Kidney (tissue), 14 donors: ENCODE data around the gene HCFC1. TPM values are rescaled to one million over a fixed set of nuclear protein-coding genes. Genes with fewer than 3 reads are reported as not detected.

Experiments
- DNase-seq, 5 donors: peaks; one replicate each; pipeline ENCODE4 v3.0.0-alpha.2; 2013 to 2020
- FAIRE-seq: peaks from 2 replicates; lab custom pipeline; 2012; peaks lifted over from hg19 to GRCh38; lab: Jason Lieb, UNC
- H3K27ac ChIP-seq, 2 donors: one replicate each; pipeline ENCODE4 v1.7.0; 2013; ENCODE audit warnings: low read depth in 2 of 2, low read length in 2 of 2, inconsistent platforms in 1 of 2
- H3K27me3 ChIP-seq: one replicate; pipeline ENCODE4 v1.7.1; 2013; ENCODE audit warnings: low read length, inconsistent platforms; ENCODE audit not compliant: control insufficient read depth, insufficient read depth
- H3K36me3 ChIP-seq, 3 donors: one replicate each; pipeline versions ENCODE4 v1.7.0 to v1.7.1; 2013; ENCODE audit warnings: low read length in 3 of 3, control low read depth in 1 of 3, inconsistent platforms in 1 of 3; ENCODE audit not compliant: insufficient read depth in 3 of 3, control insufficient read depth in 2 of 3
- H3K4me1 ChIP-seq, 3 donors: one replicate each; pipeline versions ENCODE4 v1.7.0 to v1.7.1; 2013; ENCODE audit warnings: low read length in 3 of 3, inconsistent platforms in 1 of 3, low read depth in 1 of 3; ENCODE audit not compliant: control insufficient read depth in 2 of 3, insufficient read depth in 2 of 3
- H3K4me3 ChIP-seq, 3 donors: one replicate each; pipeline versions ENCODE4 v1.7.0 to v1.8.1; 2013; ENCODE audit warnings: low read length in 3 of 3, control low read depth in 1 of 3, inconsistent platforms in 1 of 3
- H3K9ac ChIP-seq, 3 donors: one replicate each; pipeline versions ENCODE4 v1.7.0 to v1.7.1; 2013; ENCODE audit warnings: low read length in 3 of 3, control low read depth in 1 of 3, inconsistent platforms in 1 of 3
- H3K9me3 ChIP-seq, 3 donors: one replicate each; pipeline versions ENCODE4 v1.7.0 to v1.7.1; 2013; ENCODE audit warnings: low read length in 3 of 3, control low read depth in 1 of 3, inconsistent platforms in 1 of 3; ENCODE audit not compliant: control insufficient read depth in 2 of 3, insufficient read depth in 1 of 3
- CTCF ChIP-seq: IDR thresholded peaks from 3 replicates; pipeline ENCODE4 v1.5.1; 2012; ENCODE audit warnings: mild to moderate bottlenecking, moderate library complexity, borderline replicate concordance; ENCODE audit not compliant: insufficient read depth; ENCODE audit errors: extremely low read depth
- intact Hi-C: fragments of 100-400 bp; cut with DNase I; formaldehyde crosslinking; loops from one replicate; pipeline ENCODE4 v1.11.1; 2022
- polyA plus RNA-seq: library from polyadenylated mRNA; stranded (reverse); fragments of 350-450 nt; fragmentation: Illumina TruSeq; extraction: RNeasy Lipid Tissue Mini Kit (QIAGEN cat#74804); gene quantifications from one replicate; pipeline ENCODE4 v1.2.3, GENCODE V29; 2014; ENCODE audit warnings: low read depth, low replicate concordance; ENCODE audit not compliant: insufficient read depth
- total RNA-seq: library from RNA; stranded (reverse); fragmentation: NEBNext Ultra II Directional; extraction: Animal tissue kit (Norgen Biotek cat#: 25700); gene quantifications from one replicate; pipeline ENCODE4 v1.2.1, GENCODE V29; 2021
- donor health status: control.
- donor health status: control.
- donor health status: control.
- donor health status: control.
- donor health status: control.
- donor health status: DM: yes; HTN: yes; CAD: no.
- donor health status: Normal renal cell carcinoma (clear cell type).

HCFC1 gene
- total and polyA plus RNA-seq, 2 donors from 2014 or later: 13.5 to 54.6 TPM

- peak; percentile 5 for TF ChIP-seq CTCF
- Histone ChIP-seq H3K9me3 (no peaks in the 10 kb centered on the region), H3K36me3 (no peaks in the 10 kb centered on the region), H3K4me3 (no peak overlapping the region), H3K9ac (no peak overlapping the region), H3K27ac (peak overlapping the region in 1 of 2 donors; percentile 28), H3K27me3 (no peaks in the 10 kb centered on the region), H3K4me1 (peaks cover 0 to 24% (median 7%) of the 10 kb centered on the region in 3 donors)
- FAIRE-seq (no peak), DNase-seq (peak in 3 of 5 donors; percentile 44 to 75 (median 67))
- intact Hi-C loops: no loop called here
These were observed 47.3 kb downstream of the HCFC1 start for GRCh38 chrX:153924149-153924861.

GRCh38 chrX:153922932-153923857 is 48.4 kb downstream of the HCFC1 start:
- Histone ChIP-seq H3K4me3 (no peak overlapping the region), H3K27me3 (no peaks in the 10 kb centered on the region)
- no peak for FAIRE-seq

More at GRCh38 chrX:153922932-153923857, 48.4 kb downstream of the HCFC1 start:
- H3K27ac ChIP-seq: no peak overlapping the region
- intact Hi-C loops: no loop called here
- peak; percentile 44 for TF ChIP-seq CTCF
- peak in 2 of 5 donors; percentile 59 to 85 for DNase-seq
- H3K9me3 ChIP-seq: no peaks in the 10 kb centered on the region
- H3K4me1 ChIP-seq: peaks cover 0 to 22% (median 3%) of the 10 kb centered on the region in 3 donors
- no peaks in the 10 kb centered on the region for H3K36me3 ChIP-seq
- no peak overlapping the region for H3K9ac ChIP-seq
